Tibial nerve (tissue), 4 donors: ENCODE measurements around the gene BAAT. TPM values are rescaled to one million over a fixed set of nuclear protein-coding genes. Genes with fewer than 3 reads are reported as not detected.

Experiments
- DNase-seq, 2 donors: peaks; one replicate each; pipeline ENCODE4 v3.0.0-alpha.2; 2019; ENCODE audit warnings: low spot score in 2 of 2
- H3K27ac ChIP-seq, 4 donors: fragments of 200-600 bp; sonication (generic) in 3 of 4; one replicate each; pipeline ENCODE4 v1.5.1; 2017 to 2019; ENCODE audit warnings: mild to moderate bottlenecking in 1 of 4
- H3K27me3 ChIP-seq, 2 donors: fragments of 200-600 bp; sonication (generic) in 1 of 2; one replicate each; pipeline versions ENCODE4 v1.5.1 to v1.6.0; 2017 to 2019
- H3K36me3 ChIP-seq, 3 donors: fragments of 200-600 bp; sonication (generic); one replicate each; pipeline ENCODE4 v1.5.1; 2018 to 2019
- H3K4me1 ChIP-seq, 4 donors: fragments of 200-600 bp; sonication (generic) in 3 of 4; one replicate each; pipeline ENCODE4 v1.5.1; 2017 to 2019
- H3K4me3 ChIP-seq, 4 donors: fragments of 200-600 bp; sonication (generic) in 3 of 4; one replicate each; pipeline ENCODE4 v1.5.1; 2017 to 2019; ENCODE audit warnings: mild to moderate bottlenecking in 1 of 4, moderate library complexity in 1 of 4
- H3K9me3 ChIP-seq, 4 donors: fragments of 200-600 bp; sonication (generic) in 3 of 4; one replicate each; pipeline ENCODE4 v1.5.1; 2017 to 2019
- CTCF ChIP-seq, 5 experiments: fragments of 200-600 bp in 3 of 5; fragments of 450-650 bp in 2 of 5; sonication (generic) in 3 of 5; IDR thresholded peaks; one replicate each; pipeline ENCODE4 v1.5.1; 2016 to 2019; ENCODE audit warnings: antibody characterized with exemption in 5 of 5, mild to moderate bottlenecking in 3 of 5, moderate library complexity in 2 of 5
- EP300 ChIP-seq, 2 donors: sonication (generic); formaldehyde crosslinking; IDR thresholded peaks; one replicate each; pipeline ENCODE4 v1.6.1; 2017; ENCODE audit warnings: antibody characterized with exemption in 2 of 2, mild to moderate bottlenecking in 1 of 2
- POLR2A ChIP-seq, 2 donors: fragments of 450-650 bp; IDR thresholded peaks; one replicate each; pipeline ENCODE4 v1.6.1; 2017; ENCODE audit warnings: antibody characterized with exemption in 2 of 2, mild to moderate bottlenecking in 2 of 2, moderate library complexity in 2 of 2
- WGBS, 2 donors: methylation state at CpG; one replicate each; pipeline ENCODE4 v1.1.5; 2018; 5-methylcytosine and 5-hydroxymethylcytosine counted together
- total RNA-seq, 4 donors: library from RNA; depleted of rRNA; stranded (reverse); fragments of >200 nt; gene quantifications; one replicate each; pipeline ENCODE4 v1.1.0, GENCODE V29; 2016

The BAAT gene
- total RNA-seq, 4 donors from 2014 or later: not detected

- Histone ChIP-seq H3K4me1 (no peaks in the 10 kb centered on the region), H3K27me3 (no peaks in the 10 kb centered on the region), H3K36me3 (peaks cover 0 to 4% (median 0%) of the 10 kb centered on the region in 3 donors), H3K9me3 (peaks cover 0 to 15% (median 2%) of the 10 kb centered on the region in 4 donors), H3K4me3 (no peak overlapping the region), H3K27ac (no peak overlapping the region)
- no peak for TF ChIP-seq EP300 (IDR thresholded peaks at IDR 0.05)
- no peak for TF ChIP-seq POLR2A (IDR thresholded peaks at IDR 0.05)
- TF ChIP-seq CTCF (IDR thresholded peaks at IDR 0.05): no peak
- DNase-seq: no peak
- 89 to 94% methylated on average over 3 of the region's 3 CpGs for WGBS, 2 donors
These were observed 3.7 kb downstream of the BAAT start for GRCh38 chr9:101381118-101381517.

- no peaks in the 10 kb centered on the region for H3K4me1 ChIP-seq
- H3K9me3 ChIP-seq: peaks cover 0 to 11% (median 2%) of the 10 kb centered on the region in 4 donors
- no peak overlapping the region for H3K27ac ChIP-seq
- peaks cover 0 to 1% (median 0%) of the 10 kb centered on the region in 3 donors for H3K36me3 ChIP-seq
- no peak overlapping the region for H3K4me3 ChIP-seq
- no peak for DNase-seq
- TF ChIP-seq EP300 (IDR thresholded peaks at IDR 0.05) (no peak), CTCF (IDR thresholded peaks at IDR 0.05) (no peak), POLR2A (IDR thresholded peaks at IDR 0.05) (no peak)
- no peaks in the 10 kb centered on the region for H3K27me3 ChIP-seq
These were observed 4.5 kb downstream of the BAAT start for GRCh38 chr9:101380295-101380694.

GRCh38 chr9:101376111-101376848 is 8.5 kb downstream of the BAAT start:
- Histone ChIP-seq H3K4me3 (no peak overlapping the region), H3K27ac (no peak overlapping the region)
- WGBS, 2 donors: 47 to 54% methylated on average over 6 of the region's 6 CpGs

GRCh38 chr9:101375546-101375945 is 9.3 kb downstream of the BAAT start:
- TF ChIP-seq POLR2A (IDR thresholded peaks at IDR 0.05) (no peak), EP300 (IDR thresholded peaks at IDR 0.05) (no peak)
- Histone ChIP-seq H3K4me1 (no peaks in the 10 kb centered on the region), H3K9me3 (no peaks in the 10 kb centered on the region), H3K27ac (no peak overlapping the region), H3K4me3 (no peak overlapping the region), H3K27me3 (no peaks in the 10 kb centered on the region), H3K36me3 (no peaks in the 10 kb centered on the region)
- 92 to 94% methylated on average over 12 of the region's 12 CpGs for WGBS, 2 donors
- DNase-seq: no peak

More at GRCh38 chr9:101376111-101376848, 8.5 kb downstream of the BAAT start:
- Histone ChIP-seq H3K36me3 (no peaks in the 10 kb centered on the region), H3K9me3 (no peaks in the 10 kb centered on the region), H3K27me3 (no peaks in the 10 kb centered on the region), H3K4me1 (no peaks in the 10 kb centered on the region)
- TF ChIP-seq CTCF (IDR thresholded peaks at IDR 0.05) (no peak), POLR2A (IDR thresholded peaks at IDR 0.05) (no peak), EP300 (IDR thresholded peaks at IDR 0.05) (peak in 1 of 2 donors; percentile 15)
- DNase-seq: no peak

- 31 to 37% methylated on average over 2 of the region's 2 CpGs for WGBS, 2 donors
- no peak for DNase-seq
- no peaks in the 10 kb centered on the region for H3K36me3 ChIP-seq
- H3K4me1 ChIP-seq: no peaks in the 10 kb centered on the region
- H3K27ac ChIP-seq: no peak overlapping the region
- TF ChIP-seq EP300 (IDR thresholded peaks at IDR 0.05) (no peak), CTCF (IDR thresholded peaks at IDR 0.05) (no peak), POLR2A (IDR thresholded peaks at IDR 0.05) (no peak)
- H3K9me3 ChIP-seq: no peaks in the 10 kb centered on the region
- no peaks in the 10 kb centered on the region for H3K27me3 ChIP-seq
- H3K4me3 ChIP-seq: no peak overlapping the region
These were observed 12.3 kb downstream of the BAAT start for GRCh38 chr9:101372327-101373118.
